HTERT RPE-1 (cell line): ENCODE measurements around the gene LYPLA2.

Source experiments
- in situ Hi-C: fragments of 300-500 bp; cut with MboI; formaldehyde crosslinking; loops from 4 replicates; pipeline ENCODE4 v1.14.3; 2020; ENCODE audit warnings: low sequenced_read_pairs

The LYPLA2 gene

DNA sequence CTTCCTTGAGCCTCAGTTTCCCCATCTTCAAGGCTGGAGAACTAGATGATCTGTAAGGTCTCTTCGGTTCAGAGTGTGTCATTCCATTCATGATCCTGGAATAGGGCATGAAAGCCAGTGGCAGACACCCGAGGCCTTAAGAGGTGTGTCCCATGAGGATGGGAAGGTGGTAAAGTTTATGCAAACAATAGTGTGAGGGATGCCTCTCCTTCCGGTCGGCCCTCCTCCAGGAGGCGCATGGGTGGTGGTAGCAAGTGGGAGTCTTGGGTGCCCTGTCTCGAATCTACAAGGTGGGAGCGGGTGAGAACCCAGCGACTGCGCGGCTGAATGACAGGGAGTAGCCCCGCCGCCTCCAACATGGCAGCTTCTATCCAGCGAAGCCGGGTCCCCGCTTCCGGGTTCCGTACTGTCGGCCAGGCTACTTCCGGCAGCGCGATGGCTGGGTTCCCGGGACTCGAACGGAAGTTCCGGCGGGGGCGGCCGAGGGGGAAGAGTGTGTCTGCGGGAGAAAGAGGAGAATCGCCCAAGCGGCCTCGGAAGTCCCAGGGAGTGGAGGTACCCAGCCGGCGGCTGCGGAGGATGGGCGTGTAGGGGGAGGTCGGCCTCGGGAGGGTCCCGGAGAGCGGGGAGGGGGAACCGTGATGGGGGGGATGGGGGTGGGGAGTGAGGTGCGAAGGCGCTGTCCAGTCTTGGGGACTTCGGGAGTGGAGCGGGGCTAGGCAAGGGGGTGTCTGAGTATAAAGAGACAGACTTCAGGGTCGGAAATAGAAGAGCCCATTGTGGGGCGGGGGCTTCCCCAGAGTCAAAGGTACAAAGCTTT, at the start of gene LYPLA2:
LYPLA2 (plus strand) TSS at position 450 of the 820 bp plus-strand sequence. CDS start 1,538 bp downstream, outside the sequence.
- in situ Hi-C loops: no loop called here

DNA sequence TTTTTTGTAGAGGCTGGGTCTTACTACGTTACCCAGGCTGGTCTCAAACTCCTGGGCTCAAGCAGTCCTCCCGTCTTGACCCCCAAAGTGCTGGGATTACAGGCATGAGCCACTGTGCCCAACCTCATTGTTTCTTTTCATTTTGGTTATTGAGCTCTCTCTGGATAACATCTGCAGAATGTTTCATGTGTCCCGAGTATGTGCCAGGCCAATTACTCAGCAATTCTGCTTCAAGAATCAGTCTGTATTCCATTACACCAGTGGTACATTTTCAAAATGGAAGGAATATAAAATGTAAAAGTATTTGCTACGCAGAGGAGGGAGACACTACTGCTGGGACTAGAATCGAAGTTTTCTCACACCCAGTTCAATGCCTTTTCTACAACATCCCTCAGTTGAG, 49.3 kb upstream of the LYPLA2 start:
- in situ Hi-C loops: no loop called here

DNA sequence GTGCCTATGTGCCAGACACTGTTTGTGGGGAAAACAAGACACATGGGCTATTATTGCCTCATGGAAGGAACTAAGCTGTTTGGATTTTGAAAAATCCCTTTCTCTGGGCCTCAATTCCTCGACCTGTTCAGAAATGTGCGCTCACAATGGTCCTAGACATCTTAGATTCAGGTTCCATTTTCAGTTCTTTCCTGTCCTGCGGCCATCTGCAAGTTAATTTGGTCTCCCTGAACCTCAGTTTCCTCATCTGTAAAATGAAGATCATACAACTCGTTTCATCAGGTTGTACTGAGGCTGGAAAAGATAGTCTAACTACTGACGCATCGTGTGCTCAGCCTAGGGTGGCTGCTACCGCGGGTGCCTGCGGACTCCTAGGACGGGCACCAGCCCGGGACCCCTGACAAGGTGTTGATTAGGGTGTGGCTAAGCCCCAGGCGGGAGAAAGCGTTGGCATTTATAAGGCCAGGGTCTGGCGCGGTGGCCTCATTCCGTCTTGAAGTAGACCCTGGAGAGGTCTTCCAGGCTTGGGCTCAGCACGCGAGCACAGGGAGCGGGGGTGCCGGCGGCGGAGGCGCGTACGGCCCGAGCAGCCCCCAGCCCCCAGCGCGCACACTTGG, 48.2 kb upstream of the LYPLA2 start:
- in situ Hi-C loops: no loop called here

GRCh38 chr1:23743287-23744152, 47.4 kb upstream of the LYPLA2 start, which contains the start of gene ELOA:
ELOA (plus strand) TSS chr1:23743471; CDS start chr1:23743504, 33 bp downstream.
- in situ Hi-C loops: no loop called here

DNA sequence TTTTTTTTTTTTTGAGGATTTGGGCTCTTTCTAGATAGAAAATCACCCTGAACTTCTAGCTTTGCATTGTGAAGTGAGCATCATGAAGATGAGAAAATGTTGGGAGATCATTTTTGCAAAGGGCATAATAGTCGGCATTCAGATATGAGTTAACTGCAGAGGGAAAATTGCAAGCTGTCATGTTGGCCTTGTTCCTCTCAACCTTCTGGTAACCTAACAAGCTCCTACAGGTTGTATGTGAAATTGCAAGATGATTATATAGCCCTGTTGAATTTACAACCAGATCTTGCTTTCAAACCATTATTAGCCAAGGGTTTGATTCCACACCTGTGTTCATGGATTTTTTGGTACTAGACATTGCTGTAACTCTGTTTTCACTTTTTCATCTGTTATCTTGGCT, 45.4 kb upstream of the LYPLA2 start:
- in situ Hi-C loops: no loop called here

DNA sequence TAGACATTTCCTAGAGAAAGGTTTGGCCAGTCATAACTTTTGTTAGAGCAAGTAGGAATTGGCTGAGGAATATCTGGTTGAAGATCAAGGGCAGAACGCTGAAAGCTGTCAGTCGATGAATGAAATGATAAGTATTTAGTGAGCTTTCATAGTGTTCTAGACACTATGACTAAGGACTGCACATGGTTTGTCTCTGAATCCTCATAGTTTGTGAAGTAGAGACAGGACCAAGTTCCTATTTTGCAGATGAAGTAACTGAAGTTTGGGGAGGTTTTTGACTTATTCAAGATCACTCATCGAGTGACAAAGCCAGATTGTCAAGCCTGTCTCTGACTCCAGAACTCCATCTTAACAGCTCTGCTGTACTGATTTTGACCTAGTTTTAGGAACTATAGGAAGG, 42.9 kb upstream of the LYPLA2 start:
- in situ Hi-C loops: no loop called here

DNA sequence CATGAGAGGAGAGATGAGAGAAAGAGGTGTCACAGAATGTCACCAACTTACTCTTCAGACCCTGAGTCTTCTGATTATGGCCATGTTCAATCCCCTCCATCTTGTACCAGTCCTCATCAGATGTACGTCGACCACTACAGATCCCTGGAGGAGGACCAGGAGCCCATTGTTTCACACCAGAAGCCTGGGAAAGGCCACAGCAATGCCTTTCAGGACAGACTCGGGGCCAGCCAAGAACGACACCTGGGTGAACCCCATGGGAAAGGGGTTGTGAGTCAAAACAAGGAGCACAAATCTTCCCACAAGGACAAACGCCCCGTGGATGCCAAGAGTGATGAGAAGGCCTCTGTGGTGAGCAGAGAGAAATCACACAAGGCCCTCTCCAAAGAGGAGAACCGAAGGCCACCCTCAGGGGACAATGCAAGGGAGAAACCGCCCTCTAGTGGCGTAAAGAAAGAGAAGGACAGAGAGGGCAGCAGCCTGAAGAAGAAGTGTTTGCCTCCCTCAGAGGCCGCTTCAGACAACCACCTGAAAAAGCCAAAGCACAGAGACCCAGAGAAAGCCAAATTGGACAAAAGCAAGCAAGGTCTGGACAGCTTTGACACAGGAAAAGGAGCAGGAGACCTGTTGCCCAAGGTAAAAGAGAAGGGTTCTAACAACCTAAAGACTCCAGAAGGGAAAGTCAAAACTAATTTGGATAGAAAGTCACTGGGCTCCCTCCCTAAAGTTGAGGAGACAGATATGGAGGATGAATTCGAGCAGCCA, 39.7 kb upstream of the LYPLA2 start:
- in situ Hi-C loops: no loop called here

DNA sequence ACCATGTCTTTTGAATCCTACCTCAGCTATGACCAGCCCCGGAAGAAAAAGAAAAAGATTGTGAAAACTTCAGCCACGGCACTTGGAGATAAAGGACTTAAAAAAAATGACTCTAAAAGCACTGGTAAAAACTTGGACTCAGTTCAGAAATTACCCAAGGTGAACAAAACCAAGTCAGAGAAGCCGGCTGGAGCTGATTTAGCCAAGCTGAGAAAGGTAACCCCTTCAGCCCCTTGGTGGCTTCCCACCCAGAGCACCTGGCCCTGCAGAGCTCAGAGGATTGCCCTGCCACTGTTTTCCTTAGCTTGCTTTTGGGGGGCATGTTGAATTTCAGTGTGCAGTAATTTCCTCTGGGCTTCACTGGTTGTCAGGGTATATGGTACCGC, 39.1 kb upstream of the LYPLA2 start:
- in situ Hi-C loops: no loop called here

DNA sequence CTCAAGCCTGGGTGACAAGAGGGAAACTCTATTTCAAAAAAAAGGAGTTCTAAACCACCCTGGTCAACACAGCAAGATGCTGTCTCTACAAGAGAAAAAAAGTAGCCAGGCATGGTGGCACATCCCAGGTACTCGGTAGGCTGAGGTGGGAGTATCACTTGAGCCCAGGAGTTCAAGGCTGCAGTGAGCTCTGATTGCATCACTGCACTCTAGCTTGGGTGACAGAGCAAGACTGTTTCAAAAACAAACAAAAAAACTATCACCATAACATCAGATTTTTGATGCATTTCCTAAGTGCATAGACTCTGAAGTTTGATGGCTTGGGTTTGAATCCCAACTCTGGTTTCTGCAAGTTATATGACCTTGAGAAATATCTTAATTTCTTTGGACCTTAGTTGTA, 38.0 kb upstream of the LYPLA2 start:
- in situ Hi-C loops: no loop called here

DNA sequence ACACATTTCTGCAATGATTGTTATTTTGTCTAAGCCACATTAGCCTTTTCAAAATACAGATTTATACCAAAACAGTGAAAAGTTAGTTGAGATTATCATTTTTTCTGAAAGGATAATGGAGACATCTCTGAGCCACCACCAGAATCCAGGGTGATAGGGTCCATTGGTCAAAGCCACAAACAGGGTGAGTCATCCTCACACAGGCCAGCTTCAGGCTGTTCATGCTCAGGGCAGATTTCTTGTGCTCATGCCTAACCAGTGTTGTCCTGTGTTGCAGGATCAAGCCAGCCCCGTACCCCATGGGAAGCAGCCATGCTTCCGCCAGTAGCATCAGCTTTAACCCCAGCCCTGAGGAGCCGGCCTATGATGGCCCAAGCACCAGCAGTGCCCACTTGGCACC, 34.3 kb upstream of the LYPLA2 start:
- in situ Hi-C loops: no loop called here

- in situ Hi-C loops: no loop called here
Observed at GRCh38 chr1:23757812-23758211, 33.1 kb upstream of the LYPLA2 start.

DNA sequence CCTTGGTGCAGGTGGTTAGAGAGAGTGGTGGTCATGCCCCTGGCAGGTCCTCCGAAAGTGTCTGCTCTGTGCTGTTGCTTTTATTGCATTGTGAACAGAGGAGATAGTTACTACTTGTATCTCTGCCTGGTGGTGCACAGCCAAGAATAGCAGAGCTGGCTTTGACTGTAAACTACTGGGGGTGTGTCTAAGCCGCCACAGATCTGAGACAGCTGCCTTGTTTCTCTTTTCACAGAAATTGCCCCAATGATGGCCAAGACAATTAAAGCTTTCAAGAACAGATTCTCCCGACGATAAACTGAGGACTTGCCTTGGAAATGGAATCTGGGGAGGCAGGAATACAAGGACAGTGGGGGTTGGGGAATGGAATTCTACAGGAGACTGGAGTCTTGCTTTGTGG, 31.7 kb upstream of the LYPLA2 start:
- in situ Hi-C loops: no loop called here

GRCh38 chr1:23763041-23763577, 27.8 kb upstream of the LYPLA2 start:
- in situ Hi-C loops: no loop called here

GRCh38 chr1:23768733-23769132, 22.2 kb upstream of the LYPLA2 start:
- in situ Hi-C loops: no loop called here

DNA sequence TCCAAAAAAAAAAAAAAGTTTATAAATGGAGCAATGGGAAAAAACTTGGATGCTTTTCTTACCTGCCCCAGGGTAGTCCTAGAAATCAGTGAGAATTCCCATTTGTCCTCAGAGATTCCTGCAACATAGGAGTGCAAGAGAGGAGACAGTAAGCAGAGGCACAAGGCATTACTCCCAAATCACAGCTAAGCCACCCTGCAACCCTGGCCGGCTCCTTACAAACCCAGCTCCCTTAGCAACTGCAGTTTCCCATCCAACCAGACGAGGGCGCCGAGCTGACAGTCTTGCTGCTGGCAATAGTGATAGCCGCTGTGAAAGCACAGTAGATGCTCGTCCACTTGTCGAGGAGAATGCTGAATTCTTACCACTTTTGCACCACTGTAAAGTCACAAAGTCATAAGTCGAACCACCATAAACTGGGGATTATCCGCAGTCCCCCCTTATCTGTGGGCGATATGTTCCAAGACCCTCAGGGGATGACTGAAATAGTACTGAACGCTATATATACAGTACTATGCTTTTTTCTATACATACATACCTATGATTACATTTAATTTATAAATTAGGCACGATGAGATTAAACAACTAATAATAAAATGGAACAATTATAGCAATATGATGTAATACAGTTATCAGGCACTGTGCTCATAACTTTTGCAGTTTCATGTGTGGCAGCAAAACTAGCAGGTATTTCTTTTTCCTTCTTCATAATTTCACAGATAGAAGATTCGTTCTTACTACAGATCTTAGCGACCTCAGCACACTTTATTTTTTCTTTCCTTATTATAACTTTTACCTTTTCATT, 18.7 kb upstream of the LYPLA2 start:
- in situ Hi-C loops: no loop called here

DNA sequence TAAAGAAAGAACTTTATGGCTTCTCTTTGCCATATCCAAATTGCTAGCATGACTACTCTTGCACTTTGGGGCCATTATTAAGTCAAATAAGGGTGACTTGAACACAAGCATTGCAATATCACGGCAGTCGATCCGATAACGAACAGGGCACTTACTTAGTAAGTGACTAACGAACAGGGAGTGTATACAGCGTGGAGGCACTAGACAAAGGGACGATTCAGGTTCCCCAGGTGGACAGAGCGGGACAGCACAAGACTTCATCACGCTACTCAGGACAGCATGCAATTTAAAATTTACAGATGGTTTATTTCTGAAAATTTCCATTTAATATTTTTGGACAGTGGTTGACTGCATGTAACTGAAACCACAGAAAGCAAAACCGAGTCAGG, 18.1 kb upstream of the LYPLA2 start:
- in situ Hi-C loops: no loop called here

DNA sequence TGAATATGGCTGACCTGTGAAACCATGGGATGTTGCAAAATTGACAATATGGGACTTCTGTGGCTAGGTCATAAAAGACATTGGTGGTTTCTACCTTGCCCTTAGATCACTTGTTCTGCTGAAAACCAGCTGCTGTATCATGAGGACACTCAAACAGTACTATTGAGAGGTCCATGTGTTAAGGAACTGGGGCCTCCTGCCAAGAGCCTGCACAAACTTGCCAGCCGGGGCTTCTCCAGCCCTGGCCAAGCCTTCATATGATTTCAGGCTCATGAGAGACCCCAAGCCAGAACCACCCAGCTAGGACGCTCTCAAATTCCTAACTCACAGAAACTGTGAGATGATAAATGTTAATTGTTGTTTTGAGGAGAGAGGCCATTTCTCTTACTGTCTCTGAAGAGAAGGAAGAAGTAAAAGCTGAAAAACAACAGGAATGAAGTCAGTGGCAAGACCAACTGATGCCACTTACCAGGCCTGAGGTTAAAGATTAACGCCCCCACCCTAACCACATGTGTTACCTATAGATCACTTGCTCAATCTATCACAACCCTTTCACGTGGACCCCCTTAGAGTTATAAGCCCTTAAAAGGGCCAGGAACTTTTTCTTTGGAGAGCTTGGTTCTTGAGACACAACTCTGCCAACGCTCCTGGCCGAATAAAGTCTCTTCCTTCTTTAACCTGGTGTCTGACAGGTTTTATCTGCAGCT, 16.6 kb upstream of the LYPLA2 start:
- in situ Hi-C loops: no loop called here

DNA sequence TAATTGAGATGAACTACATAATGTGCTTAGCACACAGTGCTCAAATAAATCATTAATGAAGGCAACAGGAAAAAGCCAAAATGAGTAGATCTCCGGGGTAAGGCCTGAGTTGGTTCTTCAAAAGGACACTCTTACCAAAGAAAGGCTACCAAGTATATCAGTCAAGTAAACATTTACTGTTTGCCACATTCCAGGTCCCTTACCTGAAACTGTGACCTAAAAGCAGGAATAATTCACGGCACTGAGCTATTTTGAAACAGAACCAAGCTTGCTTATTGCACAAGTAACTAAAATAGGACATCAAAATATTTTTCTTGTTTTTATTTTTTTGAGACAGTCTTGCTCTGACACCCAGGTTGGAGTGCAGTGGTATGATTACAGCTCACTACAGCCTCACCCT, 14.7 kb upstream of the LYPLA2 start:
- in situ Hi-C loops: no loop called here
